CD4-positive, alpha-beta T cell (primary cell): ENCODE data around the gene COA5. TPM values are rescaled to one million over a fixed set of nuclear protein-coding genes. Genes with fewer than 3 reads are reported as not detected.

ENCODE experiments used
- ATAC-seq: fragments of 200-7000 bp; cut with Tn5 transposase; one replicate; pipeline ENCODE4 v1.10.0; 2022; ENCODE audit warnings: mild to moderate bottlenecking; ENCODE audit not compliant: poor library complexity
- CTCF ChIA-PET: fragments of 350-600 bp; sonication (Branson Sonifier 250); formaldehyde crosslinking; loops from one replicate; lab custom pipeline; 2021; ENCODE audit warnings: antibody characterized with exemption, inconsistent platforms; lab: Charles Lee
- POLR2A ChIA-PET: fragments of 350-600 bp; sonication (Branson Sonifier 250); formaldehyde crosslinking; loops from one replicate; lab custom pipeline; 2021; ENCODE audit warnings: antibody characterized with exemption, inconsistent platforms; lab: Charles Lee
- DNase-seq, 14 experiments: peaks; one replicate each; pipeline ENCODE4 v3.0.0-alpha.2; 2013 to 2020; ENCODE audit warnings: mixed read lengths in 2 of 14
- H3K27ac ChIP-seq, 2 donors: one replicate each; pipeline versions ENCODE4 v1.5.1 to v1.7.0; 2013; ENCODE audit warnings: low read length in 2 of 2, low read depth in 1 of 2, mild to moderate bottlenecking in 1 of 2
- H3K27me3 ChIP-seq, 2 experiments: 1 replicate in 1 of 2; 2 replicates in 1 of 2; pipeline versions ENCODE4 v1.6.1 to v1.7.0; 2013; ENCODE audit warnings: low read length in 2 of 2, control low read depth in 1 of 2, mild to moderate bottlenecking in 1 of 2, moderate library complexity in 1 of 2; ENCODE audit not compliant: insufficient read depth in 2 of 2, control insufficient read depth in 1 of 2
- H3K36me3 ChIP-seq: one replicate; pipeline ENCODE4 v1.6.1; 2013; ENCODE audit warnings: low read length, control low read depth; ENCODE audit not compliant: insufficient read depth
- H3K4me1 ChIP-seq: one replicate; pipeline ENCODE4 v1.6.1; 2013; ENCODE audit warnings: low read length, control low read depth; ENCODE audit not compliant: insufficient read depth
- H3K4me3 ChIP-seq: one replicate; pipeline ENCODE4 v1.5.1; 2013; ENCODE audit warnings: mild to moderate bottlenecking, low read length, moderate library complexity
- H3K9me3 ChIP-seq, 2 experiments: 1 replicate in 1 of 2; 2 replicates in 1 of 2; pipeline versions ENCODE4 v1.6.1 to v1.7.0; 2013; ENCODE audit warnings: low read length in 2 of 2, mild to moderate bottlenecking in 2 of 2, control low read depth in 1 of 2, moderate library complexity in 1 of 2; ENCODE audit not compliant: control insufficient read depth in 1 of 2, insufficient read depth in 1 of 2
- H3K27ac Mint-ChIP-seq: one replicate; pipeline ENCODE4 v1.8.0; 2020; ENCODE audit warnings: mixed read lengths
- H3K27me3 Mint-ChIP-seq: one replicate; pipeline ENCODE4 v1.8.0; 2021; ENCODE audit warnings: mixed read lengths
- H3K36me3 Mint-ChIP-seq: one replicate; pipeline ENCODE4 v1.8.0; 2021; ENCODE audit warnings: low read depth, mixed read lengths
- H3K4me1 Mint-ChIP-seq: one replicate; pipeline ENCODE4 v1.8.0; 2021; ENCODE audit warnings: low read depth, mixed read lengths
- H3K4me3 Mint-ChIP-seq: one replicate; pipeline ENCODE4 v1.8.0; 2020; ENCODE audit warnings: mild to moderate bottlenecking, mixed read lengths
- H3K9me3 Mint-ChIP-seq: one replicate; pipeline ENCODE4 v1.8.0; 2020; ENCODE audit warnings: mixed read lengths
- intact Hi-C, 2 experiments: fragments of 100-400 bp; cut with DNase I in 1 of 2; cut with micrococcal nuclease in 1 of 2; formaldehyde crosslinking; loops; one replicate each; pipeline versions ENCODE4 v1.15.1 to v1.9.0; 2023 to 2025; cut with DNase I, micrococcal nuclease
- total RNA-seq, 174 experiments: library from RNA in 2 of 174; stranded (reverse) in 2 of 174; gene quantifications; one replicate each; pipeline ENCODE4 v1.2.3 and lab custom pipeline; 2021 to 2026
- TF ChIP-seq, protein P1 (sequence below): fragments of 200-600 bp; IDR thresholded peaks from one replicate; pipeline ENCODE4 v1.8.0; 2022; ENCODE audit warnings: antibody characterized with exemption, mild to moderate bottlenecking

Gene COA5
- total RNA-seq, 2 experiments from 2014 or later, result 29.2 to 30.1 TPM

DNA sequence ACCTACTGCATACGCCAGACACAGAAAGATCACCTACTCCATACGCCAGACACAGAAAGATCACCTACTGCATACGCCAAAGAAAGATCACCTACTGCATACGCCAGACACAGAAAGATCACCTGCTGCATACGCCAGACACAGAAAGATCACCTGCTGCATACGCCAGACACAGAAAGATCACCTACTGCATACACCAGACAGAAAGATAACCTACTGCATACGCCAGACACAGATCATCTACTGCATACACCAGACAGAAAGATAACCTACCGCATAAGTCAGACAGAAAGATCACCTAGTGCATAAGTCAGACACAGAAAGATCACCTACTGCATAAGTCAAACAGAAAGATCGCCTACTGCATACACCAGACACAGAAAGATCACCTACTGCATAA, 25.8 kb downstream of the COA5 start:
- no peak overlapping the region for H3K27ac ChIP-seq
- peaks cover 96% of the 10 kb centered on the region for H3K36me3 ChIP-seq
- TF ChIP-seq, protein P1, sequence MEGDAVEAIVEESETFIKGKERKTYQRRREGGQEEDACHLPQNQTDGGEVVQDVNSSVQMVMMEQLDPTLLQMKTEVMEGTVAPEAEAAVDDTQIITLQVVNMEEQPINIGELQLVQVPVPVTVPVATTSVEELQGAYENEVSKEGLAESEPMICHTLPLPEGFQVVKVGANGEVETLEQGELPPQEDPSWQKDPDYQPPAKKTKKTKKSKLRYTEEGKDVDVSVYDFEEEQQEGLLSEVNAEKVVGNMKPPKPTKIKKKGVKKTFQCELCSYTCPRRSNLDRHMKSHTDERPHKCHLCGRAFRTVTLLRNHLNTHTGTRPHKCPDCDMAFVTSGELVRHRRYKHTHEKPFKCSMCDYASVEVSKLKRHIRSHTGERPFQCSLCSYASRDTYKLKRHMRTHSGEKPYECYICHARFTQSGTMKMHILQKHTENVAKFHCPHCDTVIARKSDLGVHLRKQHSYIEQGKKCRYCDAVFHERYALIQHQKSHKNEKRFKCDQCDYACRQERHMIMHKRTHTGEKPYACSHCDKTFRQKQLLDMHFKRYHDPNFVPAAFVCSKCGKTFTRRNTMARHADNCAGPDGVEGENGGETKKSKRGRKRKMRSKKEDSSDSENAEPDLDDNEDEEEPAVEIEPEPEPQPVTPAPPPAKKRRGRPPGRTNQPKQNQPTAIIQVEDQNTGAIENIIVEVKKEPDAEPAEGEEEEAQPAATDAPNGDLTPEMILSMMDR, result no peak
- CTCF ChIA-PET, result no interaction called here
- intact Hi-C loops, result no loop called here
- H3K9me3 ChIP-seq, result no peaks in the 10 kb centered on the region
- H3K4me3 ChIP-seq, result no peak overlapping the region
- Mint-ChIP-seq H3K9me3 (no peaks in the 10 kb centered on the region), H3K36me3 (peaks cover 94% of the 10 kb centered on the region), H3K27me3 (no peaks in the 10 kb centered on the region), H3K4me3 (no peak overlapping the region), H3K4me1 (peaks cover 3% of the 10 kb centered on the region), H3K27ac (no peak overlapping the region)
- POLR2A ChIA-PET, result no interaction called here
- no peaks in the 10 kb centered on the region for H3K27me3 ChIP-seq
- H3K4me1 ChIP-seq, result no peaks in the 10 kb centered on the region
- DNase-seq (no peak), ATAC-seq (no peak)

DNA sequence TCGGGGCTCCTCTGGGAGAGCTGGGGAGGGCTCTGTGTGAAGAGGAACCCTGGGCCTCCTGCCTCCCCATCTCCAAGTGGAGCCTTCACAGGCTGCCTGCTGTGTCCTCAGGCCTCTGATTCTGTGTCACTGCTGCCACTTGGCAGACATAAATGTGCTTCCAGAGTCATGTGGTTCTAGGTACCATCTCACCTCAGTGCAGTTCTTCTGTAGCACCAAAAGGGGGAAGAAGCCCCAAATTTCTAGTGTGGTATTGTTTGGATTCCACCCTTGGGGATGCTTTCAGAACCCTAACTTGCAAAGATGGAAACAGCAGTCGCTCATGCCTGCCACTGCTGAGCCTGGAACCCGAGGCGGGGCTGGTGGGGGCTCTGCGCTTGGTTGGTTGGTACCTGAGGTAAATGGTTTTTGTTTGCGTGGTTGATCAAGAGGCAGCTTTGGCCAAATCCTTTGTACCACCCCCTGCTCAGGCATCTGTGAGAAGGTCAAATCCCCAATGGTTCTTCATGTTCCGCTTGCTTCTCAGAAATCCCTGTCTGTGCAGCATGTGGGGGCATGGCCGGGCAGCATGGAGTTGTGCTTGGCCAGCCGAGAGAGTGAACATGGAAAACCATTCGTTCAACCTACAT, 27.5 kb downstream of the COA5 start:
- DNase-seq (no peak), ATAC-seq (no peak)
- Mint-ChIP-seq H3K27me3 (no peaks in the 10 kb centered on the region), H3K4me1 (no peaks in the 10 kb centered on the region), H3K27ac (no peak overlapping the region), H3K4me3 (no peak overlapping the region), H3K36me3 (peaks cover 94% of the 10 kb centered on the region), H3K9me3 (no peaks in the 10 kb centered on the region)
- no peak overlapping the region for H3K4me3 ChIP-seq
- no peaks in the 10 kb centered on the region for H3K9me3 ChIP-seq
- H3K27ac ChIP-seq, result no peak overlapping the region
- ChIA-PET POLR2A (no interaction called here), CTCF (interaction anchor here (1.2 kb wide), 1 partner anchor 257 kb away, joined by 6 read pairs; no protein-coding TSS in a partner anchor)
- TF ChIP-seq, protein P1, result no peak
- H3K27me3 ChIP-seq, result no peaks in the 10 kb centered on the region
- H3K36me3 ChIP-seq, result peaks cover 97% of the 10 kb centered on the region
- H3K4me1 ChIP-seq, result no peaks in the 10 kb centered on the region
- intact Hi-C loops, result no loop called here

DNA sequence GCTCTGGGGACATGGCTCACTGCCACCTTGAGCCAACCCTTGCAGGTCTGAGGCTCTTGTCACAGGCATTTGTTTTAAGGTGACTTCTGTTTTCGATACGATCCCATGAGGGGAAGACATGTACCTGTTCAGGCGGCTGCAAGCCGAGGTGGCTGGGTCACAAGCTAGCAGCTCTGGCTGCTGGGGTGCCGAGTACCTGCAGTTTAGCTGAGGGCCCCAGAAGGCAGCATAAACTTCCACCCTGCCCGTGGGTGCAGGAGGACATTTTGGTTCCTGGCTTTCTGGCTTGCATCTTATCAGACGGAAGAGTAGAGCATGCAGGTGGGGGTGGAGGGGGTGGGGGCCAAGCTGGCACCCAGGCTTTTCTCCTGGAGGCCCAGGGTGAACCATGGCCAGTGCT, 28.4 kb downstream of the COA5 start:
- DNase-seq (no peak), ATAC-seq (no peak)
- intact Hi-C loops, result no loop called here
- no peaks in the 10 kb centered on the region for H3K4me1 Mint-ChIP-seq
- Histone ChIP-seq H3K27me3 (no peaks in the 10 kb centered on the region), H3K27ac (no peak overlapping the region), H3K4me3 (no peak overlapping the region), H3K4me1 (no peaks in the 10 kb centered on the region), H3K36me3 (peaks cover 97% of the 10 kb centered on the region), H3K9me3 (no peaks in the 10 kb centered on the region)
- H3K27ac Mint-ChIP-seq, result no peak overlapping the region
- POLR2A ChIA-PET, result no interaction called here
- H3K27me3 Mint-ChIP-seq, result no peaks in the 10 kb centered on the region
- peaks cover 95% of the 10 kb centered on the region for H3K36me3 Mint-ChIP-seq
- CTCF ChIA-PET, result interaction anchor here (0.5 to 0.7 kb wide), 3 partner anchors 11 to 709 kb away, joined by 3 to 4 read pairs (median 3); no protein-coding TSS in a partner anchor
- TF ChIP-seq, protein P1, result no peak
- H3K9me3 Mint-ChIP-seq, result no peaks in the 10 kb centered on the region
- no peak overlapping the region for H3K4me3 Mint-ChIP-seq
